ENCODE data around the gene PREX1. TPM values are rescaled to one million over a fixed set of nuclear protein-coding genes. Genes with fewer than 3 reads are reported as not detected.
A peak's percentile ranks its signal among the peaks of the same experiment; 100 is the strongest.
"Not testable (repeated sequence)": the region's sequence is repeated elsewhere in the genome, so short reads cannot be mapped to it uniquely, and the experiment has no call there.

PREX1 gene
- total RNA-seq, 1 donor from 2014 or later = 15.8 TPM

DNA sequence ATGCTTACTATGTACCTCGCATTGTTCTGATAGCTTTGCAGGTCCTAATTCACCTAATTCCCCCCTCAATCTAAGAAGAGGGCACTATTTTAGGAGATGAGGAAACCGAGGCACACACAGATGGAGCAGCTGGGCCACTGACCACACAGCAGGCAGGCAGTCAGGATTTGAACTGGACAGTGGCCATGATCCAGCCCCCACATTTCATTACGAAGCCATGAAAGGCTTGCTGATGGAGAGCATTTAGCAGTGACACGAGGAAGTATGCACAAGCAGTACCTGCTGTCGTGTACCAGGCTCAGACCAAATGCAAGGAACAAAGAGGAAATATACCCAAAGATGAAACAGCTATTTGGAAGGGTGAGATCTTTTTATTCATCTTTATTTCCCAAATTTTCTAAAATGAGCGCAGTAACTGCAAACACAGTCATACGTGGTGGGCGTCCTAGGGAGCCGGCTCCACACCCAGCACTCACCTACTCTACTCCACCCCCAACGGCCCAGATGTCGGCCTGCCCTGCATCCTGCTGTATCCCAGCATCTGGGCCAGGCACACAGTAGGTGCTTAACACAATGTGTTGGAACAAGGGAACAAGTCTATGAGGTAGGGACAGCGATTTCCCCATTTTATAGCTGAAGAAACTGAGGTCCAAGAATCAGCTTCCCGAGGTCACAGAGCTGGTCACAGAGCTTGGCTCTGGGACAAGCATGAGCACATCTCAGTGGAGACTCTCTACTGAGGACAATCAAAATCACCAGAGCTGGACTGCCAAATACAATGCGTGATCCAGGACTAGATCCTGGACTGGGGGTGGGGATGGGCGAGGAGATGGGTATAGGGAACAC, 15.0 kb downstream of the PREX1 start:
- no peak for DNase-seq

DNA sequence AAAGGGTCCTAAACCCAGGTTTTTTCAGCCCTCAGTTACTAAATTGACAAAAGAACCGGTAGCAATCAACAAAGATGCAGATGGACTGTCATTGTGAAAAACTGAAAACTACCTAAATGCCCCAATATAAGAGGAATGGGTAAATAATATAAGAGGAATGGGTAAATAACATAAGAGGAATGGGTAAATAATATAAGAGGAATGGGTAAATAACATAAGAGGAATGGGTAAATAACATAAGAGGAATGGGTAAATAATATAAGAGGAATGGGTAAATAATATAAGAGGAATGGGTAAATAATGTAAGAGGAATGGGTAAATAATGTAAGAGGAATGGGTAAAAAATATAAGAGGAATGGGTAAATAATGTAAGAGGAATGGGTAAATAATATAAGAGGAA, 15.7 kb downstream of the PREX1 start:
- DNase-seq = not testable (repeated sequence)

DNA sequence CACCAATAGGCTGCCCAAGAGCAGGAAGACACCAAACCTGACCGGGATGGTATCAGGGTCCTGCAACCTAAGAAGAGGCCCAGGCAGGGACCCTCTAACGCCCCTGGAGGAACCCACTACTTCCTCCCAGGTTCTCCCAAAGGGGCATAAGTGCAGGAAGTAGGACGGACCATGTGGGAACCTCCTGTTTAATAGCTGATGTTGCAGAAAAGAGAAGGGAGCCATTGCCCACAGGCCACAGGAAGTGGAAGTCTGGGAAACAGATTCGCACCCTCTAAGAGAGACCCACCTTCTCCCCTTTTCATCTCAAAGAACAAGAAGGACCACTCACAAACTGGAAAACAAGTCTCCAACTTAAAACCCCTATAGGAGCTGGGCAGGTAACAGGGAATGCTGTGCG, 18.1 kb downstream of the PREX1 start:
- no peak for DNase-seq

- DNase-seq = no peak
These were observed 19.3 kb downstream of the PREX1 start for GRCh38 chr20:48808382-48809034.

DNA sequence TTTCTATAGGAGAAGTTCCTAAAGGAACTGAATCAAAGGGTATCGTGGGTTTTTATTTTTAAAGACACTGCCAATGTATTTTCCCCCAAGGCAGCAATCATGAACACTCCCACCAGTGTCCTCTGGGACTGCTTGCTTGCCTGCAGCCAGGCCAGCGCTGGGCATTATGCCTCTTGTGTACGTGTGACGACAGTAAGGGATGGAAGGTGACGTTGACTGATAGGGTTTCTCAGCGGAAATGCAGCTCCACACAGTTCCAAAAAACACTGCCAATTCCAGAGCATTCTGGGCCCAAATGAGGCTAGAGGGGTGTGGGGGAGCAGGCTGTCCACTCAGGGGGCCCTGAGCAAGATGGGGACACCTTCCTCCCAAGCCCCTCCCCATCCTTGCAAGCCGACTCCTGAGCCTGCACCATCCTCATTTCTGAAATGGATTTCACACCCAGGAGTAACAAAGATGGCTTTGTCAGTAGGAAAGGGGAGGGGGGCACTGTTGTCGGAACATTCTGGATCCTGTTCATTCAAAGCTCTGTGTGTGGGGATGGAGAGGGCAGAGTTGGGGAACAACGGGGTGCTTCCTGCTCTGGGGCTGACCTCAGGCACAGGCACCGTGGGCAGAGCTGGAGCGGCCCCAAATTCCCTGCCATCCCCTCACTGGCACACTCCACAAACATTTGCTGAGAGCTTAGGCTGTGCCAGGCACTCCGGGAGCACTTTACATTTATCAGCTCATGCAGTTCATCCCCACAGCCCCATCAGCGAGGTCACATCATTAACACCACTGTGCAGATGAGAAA, 20.0 kb downstream of the PREX1 start:
- no peak for DNase-seq

- no peak for DNase-seq
These were observed 20.7 kb downstream of the PREX1 start for GRCh38 chr20:48807051-48807450.

- DNase-seq = no peak
These were observed 22.1 kb downstream of the PREX1 start for GRCh38 chr20:48805716-48806115.

DNA sequence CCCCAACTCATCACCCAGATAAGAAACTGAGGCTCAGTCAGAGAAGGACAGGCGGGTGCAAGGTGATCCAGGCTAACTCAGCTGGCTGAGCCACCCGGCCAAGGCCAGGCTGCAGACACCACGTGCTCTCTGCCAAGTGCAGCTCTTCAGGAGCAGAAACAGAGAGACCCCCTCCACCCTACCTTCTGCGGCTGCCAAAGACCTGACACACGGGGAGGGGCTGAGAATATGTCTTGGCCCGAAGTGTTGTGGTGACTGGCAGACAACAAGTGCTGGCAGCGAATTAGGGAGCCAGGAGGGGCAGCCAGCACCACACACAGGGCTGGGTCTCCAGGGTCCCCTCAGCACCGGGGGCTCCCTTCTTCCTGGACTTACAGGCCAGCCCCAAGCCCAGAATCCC, 22.5 kb downstream of the PREX1 start:
- DNase-seq = no peak

DNA sequence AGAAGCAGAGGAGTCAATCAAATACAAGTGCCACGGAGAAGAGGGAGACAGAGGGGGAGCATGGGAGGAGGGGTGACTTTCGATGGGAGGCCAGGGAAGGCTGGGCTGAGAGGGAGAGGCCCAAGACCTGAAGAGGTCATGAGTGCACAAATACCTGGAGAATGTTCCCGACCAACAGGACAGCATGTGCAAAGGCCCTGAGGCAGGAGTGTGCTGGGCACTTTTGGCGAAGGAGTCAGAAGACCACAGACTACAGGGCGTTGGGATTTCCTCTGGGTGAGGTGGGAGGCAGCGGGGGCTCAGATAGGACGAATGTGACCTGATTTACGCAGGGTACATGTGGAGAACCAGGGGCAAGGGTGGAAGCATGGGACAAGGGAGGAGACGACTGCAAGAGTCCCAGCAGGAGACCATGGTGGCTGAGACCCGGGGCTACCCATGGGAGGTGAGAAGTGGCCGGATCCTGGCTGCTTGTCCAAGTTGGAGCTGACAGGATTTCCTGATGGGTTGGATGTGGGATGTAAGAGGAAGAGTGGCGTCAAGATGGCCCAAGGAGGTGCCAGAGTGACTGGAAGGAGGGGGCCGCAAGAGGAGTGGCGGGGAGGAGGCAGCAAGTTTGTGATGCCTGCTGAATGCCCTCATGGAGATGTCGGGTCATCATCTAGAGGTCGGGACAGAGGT, 23.4 kb downstream of the PREX1 start:
- DNase-seq = no peak

GRCh38 chr20:48803176-48804053, 24.4 kb downstream of the PREX1 start:
- DNase-seq = no peak

DNA sequence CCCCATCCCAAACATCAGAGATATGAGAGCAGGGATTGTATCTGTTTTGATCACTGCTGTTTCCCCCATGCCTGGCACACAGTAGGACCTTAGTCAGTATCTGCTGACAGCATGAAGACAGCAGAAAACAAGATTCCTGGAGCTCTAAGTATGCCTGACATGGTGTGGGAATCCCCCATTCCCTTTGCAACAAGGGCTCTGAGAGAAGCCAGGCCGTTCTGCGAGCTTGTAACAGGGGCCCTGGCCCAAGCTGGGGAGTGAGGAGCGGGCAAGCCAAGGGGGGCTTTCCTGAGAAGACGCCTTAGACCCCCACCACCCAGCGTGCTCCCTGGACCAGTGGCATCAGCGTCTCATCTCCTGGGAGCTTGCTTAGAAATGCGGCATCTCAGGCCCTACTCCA, 25.2 kb downstream of the PREX1 start:
- DNase-seq = no peak

DNA sequence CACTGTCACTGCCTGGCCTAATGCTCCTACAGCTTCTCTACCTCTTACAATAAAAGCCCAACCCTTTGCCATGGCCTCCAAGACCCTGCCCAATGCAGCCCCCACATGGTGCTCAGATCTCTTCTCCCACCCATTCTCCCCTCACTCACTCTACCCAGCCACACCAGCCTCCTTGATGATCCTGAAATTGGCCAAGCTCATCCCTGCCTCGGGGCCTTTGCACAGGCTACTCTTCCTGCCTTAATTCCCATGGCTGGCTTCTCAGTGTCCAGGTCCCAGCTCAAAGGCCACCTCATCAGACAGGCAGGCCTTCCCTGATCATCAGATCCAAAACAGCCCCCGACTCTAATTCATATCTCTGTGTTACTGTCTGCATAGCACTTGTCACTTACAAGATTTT, 25.6 kb downstream of the PREX1 start:
- no peak for DNase-seq

DNA sequence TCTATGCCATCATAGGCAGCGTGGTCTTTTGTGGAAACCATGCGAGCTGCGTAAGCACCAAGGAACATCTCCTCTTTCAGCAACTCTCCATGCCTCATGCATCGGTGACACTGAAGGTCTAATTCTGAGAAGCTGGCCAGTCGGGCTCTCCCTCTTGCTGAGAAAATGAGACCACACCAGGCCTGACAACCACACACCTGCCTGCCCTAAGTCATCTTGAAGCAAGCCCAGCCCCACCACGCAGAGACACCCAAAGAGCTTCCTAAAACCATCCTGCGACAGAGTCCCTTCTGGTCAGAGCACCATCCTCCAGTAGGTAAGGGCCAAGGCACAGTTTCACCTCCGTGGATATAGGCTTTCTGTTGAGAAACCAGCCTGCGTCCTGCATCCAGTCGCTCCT, 26.6 kb downstream of the PREX1 start:
- no peak for DNase-seq

GRCh38 chr20:48800177-48800576, 27.6 kb downstream of the PREX1 start:
- no peak for DNase-seq

DNA sequence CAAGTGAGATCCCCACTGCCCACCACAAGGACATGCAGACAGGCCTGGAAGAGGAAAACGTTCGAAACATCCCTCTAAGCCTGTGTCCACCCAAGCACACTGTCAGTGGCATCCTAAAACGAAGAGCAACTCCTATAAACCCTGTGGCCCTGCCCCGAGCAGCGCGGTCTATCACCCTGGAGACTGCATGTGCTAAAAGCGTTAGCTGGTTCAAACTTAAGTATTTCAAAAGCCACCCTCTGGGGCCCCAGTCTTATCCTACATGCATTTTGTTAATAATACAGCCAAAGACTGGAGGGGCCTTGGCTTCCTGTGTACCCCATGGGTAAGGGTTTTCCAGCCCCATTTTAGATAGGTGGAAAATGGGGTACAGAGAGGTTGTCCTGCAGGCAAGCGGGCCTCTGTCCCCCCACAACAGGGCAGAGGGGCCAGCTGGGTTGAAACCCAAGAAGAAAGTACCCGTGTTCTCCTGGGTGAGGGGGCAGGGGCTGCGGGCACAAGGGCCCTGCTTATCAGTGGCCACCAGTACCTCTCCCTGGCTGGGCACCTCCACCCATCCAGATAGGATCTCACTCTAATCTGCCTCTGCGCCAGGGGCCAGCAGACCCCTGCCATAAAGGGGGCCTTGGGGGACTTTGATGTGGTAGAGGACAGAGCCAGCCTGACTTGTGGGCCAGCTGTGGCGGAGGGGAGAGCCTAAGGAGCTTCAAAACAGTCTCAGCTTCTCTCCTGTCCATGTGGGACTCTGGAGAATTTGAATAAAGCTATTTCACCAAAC, 28.3 kb downstream of the PREX1 start:
- DNase-seq = no peak

DNA sequence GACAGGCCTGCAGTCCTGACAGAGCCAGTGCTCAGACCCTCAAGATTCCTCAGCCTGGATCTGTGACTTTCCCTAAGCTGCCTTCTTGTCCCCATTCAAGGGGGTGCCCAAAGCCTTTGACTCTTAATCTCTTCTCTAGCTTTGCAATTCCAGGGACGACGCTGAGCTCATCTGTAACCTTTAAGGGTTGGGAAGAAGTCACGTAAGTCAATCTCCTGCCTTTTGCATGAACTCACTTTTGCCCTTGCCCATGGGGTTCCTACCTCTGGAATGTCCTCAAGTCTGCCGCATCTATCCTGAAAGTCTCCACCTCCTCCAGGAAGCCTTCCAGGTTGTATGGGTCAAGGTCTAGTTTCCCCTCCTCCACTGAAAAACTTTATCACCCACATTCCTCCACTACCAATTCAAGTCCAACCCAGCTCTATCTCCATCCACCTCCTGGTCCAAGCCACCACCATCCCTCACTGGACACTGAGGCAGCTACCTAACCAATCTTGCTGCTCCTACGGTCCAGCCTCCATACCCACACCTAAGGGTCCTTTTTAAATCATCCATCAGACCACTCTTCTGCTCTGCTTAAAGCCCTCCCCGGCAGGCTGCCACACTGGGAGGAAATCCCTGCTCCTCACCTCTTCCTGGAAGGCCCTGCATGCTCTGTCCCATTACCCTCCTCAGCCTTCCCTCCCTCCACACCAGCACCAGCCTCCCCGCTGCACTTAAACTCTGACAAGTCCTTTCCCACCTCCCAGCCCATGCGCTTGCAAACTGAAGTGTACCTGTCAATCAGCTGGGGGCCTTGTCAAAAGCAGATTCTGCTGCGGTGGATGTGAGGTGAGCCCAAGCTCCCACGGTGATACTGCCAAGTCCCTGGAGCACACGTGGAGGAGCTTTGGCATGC, 29.7 kb downstream of the PREX1 start:
- no peak for DNase-seq

- peak; percentile 21 for DNase-seq
These were observed 30.4 kb downstream of the PREX1 start for GRCh38 chr20:48797275-48797825.

- DNase-seq = no peak
These were observed 32.1 kb downstream of the PREX1 start for GRCh38 chr20:48795732-48796131.

DNA sequence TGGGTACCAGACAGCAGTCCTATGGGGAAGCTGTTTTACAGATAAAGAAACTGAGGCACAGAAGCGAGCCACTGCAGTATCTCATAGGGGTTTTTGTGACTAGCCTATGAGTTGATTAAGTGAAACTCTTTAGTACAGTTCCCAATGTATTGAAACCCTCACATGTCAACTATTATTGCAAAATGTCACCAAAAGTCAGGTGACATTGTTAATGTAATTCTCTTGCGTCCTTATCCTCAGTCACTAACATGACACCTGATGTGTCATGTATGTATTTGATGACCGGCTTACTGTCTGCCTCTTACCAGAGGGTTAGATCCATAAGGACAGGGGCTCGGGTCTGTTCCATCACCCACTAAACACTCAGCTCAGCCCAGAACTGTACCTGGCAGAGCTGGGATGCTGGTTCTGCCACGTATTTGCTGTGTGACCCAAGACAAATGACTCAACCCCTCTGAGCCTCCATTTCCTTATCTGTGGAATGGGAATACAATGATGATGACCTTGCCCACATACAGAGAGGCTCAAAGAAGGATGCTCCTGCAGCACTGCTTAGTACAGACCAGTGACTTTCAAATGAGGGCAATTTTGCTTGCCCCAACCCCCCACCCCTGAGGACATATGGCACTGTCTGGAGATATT, 32.9 kb downstream of the PREX1 start:
- no peak for DNase-seq

Measured in skin of body (tissue), 2 donors.